Transverse colon (tissue), 4 donors: ENCODE measurements around the gene SNORC.

Source experiments
- CTCF ChIP-seq, 5 experiments: fragments of 200-600 bp in 3 of 5; fragments of 450-650 bp in 2 of 5; sonication (generic) in 3 of 5; IDR thresholded peaks; 1 replicate in 2 of 5; 2 replicates in 3 of 5; pipeline ENCODE4 v1.5.1; 2016 to 2017; ENCODE audit warnings: antibody characterized with exemption in 5 of 5, inconsistent platforms in 3 of 5, mild to moderate bottlenecking in 2 of 5, moderate library complexity in 1 of 5
- EP300 ChIP-seq: sonication (generic); formaldehyde crosslinking; IDR thresholded peaks from one replicate; pipeline ENCODE4 v1.6.1; 2017; ENCODE audit warnings: antibody characterized with exemption, low read depth
- POLR2A ChIP-seq: fragments of 450-650 bp; IDR thresholded peaks from one replicate; pipeline ENCODE4 v1.6.1; 2016; ENCODE audit warnings: antibody characterized with exemption, mild to moderate bottlenecking, moderate library complexity
- POLR2AphosphoS5 ChIP-seq, 3 donors: sonication (generic); formaldehyde crosslinking; IDR thresholded peaks; one replicate each; pipeline ENCODE4 v1.6.1; 2016; ENCODE audit warnings: antibody characterized with exemption in 3 of 3

DNA sequence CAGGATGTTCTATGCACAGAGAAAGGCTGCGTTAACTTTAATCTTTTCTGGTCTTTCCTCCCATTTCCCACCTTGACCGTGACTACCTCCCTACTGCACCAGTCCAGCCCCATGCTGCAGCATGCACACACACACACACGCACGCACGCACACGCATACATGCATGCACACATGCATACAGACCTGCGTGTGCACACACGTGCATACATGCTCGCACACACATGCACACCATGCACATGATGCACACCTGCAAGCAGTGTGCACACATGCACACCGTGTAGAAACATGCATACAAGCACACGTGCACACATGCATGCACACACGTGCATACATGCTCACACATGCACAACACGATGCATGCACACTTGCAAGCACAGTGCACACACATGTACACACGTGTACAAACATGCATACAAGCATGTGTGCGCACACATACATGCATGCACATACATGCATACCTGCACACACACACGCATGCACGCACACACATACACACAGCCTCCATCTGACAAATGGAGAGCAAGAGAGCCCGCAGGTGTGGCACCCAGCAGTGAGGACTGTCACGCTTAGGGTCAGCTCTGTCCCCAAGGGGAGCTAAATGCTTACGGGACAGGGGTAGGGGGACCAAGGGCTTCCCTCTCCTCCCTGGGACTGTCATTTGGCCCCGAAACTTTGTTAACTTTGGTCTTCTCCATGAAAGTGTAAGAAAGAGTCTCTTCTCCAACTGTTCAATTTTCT, 18.2 kb downstream of the SNORC start:
- TF ChIP-seq CTCF (IDR thresholded peaks at IDR 0.05) (no peak), EP300 (no peak), POLR2AphosphoS5 (IDR thresholded peaks at IDR 0.05) (no peak), POLR2A (no peak)
